Activated T-helper 9 cell treated with anti-CD3 and anti-CD28 coated beads, Interleukin-2, amount 50 U/mL, for 16 hours (primary cell): ENCODE data around the gene CYB5B.

Experiments
- DNase-seq: peaks from one replicate; pipeline ENCODE4 v3.0.0-alpha.2; 2020; ENCODE audit warnings: low read depth

CYB5B gene

GRCh38 chr16:69444873-69445517 lies 20.6 kb downstream of the CYB5B start:
- DNase-seq = no peak

- DNase-seq = no peak
Measured at GRCh38 chr16:69448470-69449193, 24.2 kb downstream of the CYB5B start.

- DNase-seq = no peak
Measured at GRCh38 chr16:69451166-69451565, 26.7 kb downstream of the CYB5B start.

GRCh38 chr16:69453936-69454335 lies 29.5 kb downstream of the CYB5B start:
- DNase-seq = no peak

- DNase-seq = no peak
Measured at GRCh38 chr16:69463876-69464275, 39.5 kb downstream of the CYB5B start.

GRCh38 chr16:69465083-69465721 lies 40.8 kb downstream of the CYB5B start:
- no peak for DNase-seq

GRCh38 chr16:69465881-69466280 lies 41.5 kb downstream of the CYB5B start:
- no peak for DNase-seq

GRCh38 chr16:69466547-69466946 lies 42.1 kb downstream of the CYB5B start:
- no peak for DNase-seq

GRCh38 chr16:69467080-69467479 lies 42.7 kb downstream of the CYB5B start:
- DNase-seq = no peak

- DNase-seq = no peak
Measured at GRCh38 chr16:69467531-69468204, 43.2 kb downstream of the CYB5B start.

GRCh38 chr16:69469807-69470561 lies 45.6 kb downstream of the CYB5B start:
- no peak for DNase-seq

- DNase-seq = no peak
Measured at GRCh38 chr16:69471121-69471520, 46.7 kb downstream of the CYB5B start.

- no peak for DNase-seq
Measured at GRCh38 chr16:69474408-69474807, 50.0 kb downstream of the CYB5B start.

GRCh38 chr16:69476920-69477443 lies 52.6 kb downstream of the CYB5B start:
- DNase-seq = no peak

- DNase-seq = no peak
Measured at GRCh38 chr16:69477546-69477945, 53.1 kb downstream of the CYB5B start.

GRCh38 chr16:69478685-69479084 lies 54.3 kb downstream of the CYB5B start:
- no peak for DNase-seq

GRCh38 chr16:69479775-69480174 lies 55.4 kb downstream of the CYB5B start:
- no peak for DNase-seq

GRCh38 chr16:69481901-69482341 lies 57.5 kb downstream of the CYB5B start:
- DNase-seq = no peak

GRCh38 chr16:69482410-69482991 lies 58.1 kb downstream of the CYB5B start:
- DNase-seq = no peak

- DNase-seq = no peak
Measured at GRCh38 chr16:69483611-69484010, 59.2 kb downstream of the CYB5B start.

GRCh38 chr16:69485361-69485760 lies 60.9 kb downstream of the CYB5B start:
- DNase-seq = no peak
